ENCODE results near the gene GALNTL6. TPM values are rescaled to one million over a fixed set of nuclear protein-coding genes. Genes with fewer than 3 reads are reported as not detected.

Gene GALNTL6
- total RNA-seq, 1 donor: under 0.01 TPM

DNA sequence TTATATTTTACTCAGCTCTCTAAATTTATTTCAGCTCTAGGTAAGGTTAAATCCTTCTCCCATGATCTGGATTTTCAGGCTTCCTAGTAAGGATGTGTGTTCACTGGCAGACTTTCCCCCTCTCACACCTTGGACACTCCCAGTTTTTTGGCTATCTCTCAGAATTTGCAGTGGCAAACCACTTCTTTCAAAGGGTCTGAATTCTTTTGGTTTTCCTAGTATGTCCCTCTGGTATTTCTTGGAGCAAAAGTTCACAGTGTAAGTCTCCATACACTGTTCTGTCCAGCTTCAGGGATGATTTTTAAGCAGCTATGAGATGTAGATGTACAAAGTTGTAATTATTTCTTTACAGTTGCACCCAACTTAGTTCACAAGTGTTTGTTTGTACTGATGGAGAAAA lies 701.6 kb downstream of the GALNTL6 start:
- Histone ChIP-seq H2AFZ (ENCODE audit: low read length) (no peak overlapping the region), H3K9me3 (ENCODE audit: low read depth, low read length) (no peaks in the 10 kb centered on the region), H3K4me2 (ENCODE audit: insufficient read depth, low read length) (no peak overlapping the region), H4K20me1 (ENCODE audit: insufficient read depth, low read length) (no peaks in the 10 kb centered on the region), H3K4me3 (ENCODE audit: insufficient read depth, low read length) (no peak overlapping the region), H3K79me2 (ENCODE audit: insufficient read depth, low read length) (no peaks in the 10 kb centered on the region), H3K27ac (ENCODE audit: low read depth, low read length) (no peak overlapping the region), H3K27me3 (ENCODE audit: insufficient read depth, low read length) (no peaks in the 10 kb centered on the region), H3K4me1 (ENCODE audit: insufficient read depth, low read length) (no peaks in the 10 kb centered on the region), H3K36me3 (ENCODE audit: insufficient read depth, low read length) (no peaks in the 10 kb centered on the region)
- DNase-seq (ENCODE audit: insufficient read length, low spot score, missing footprints): no peak
- no peak for TF ChIP-seq CTCF (IDR thresholded peaks at IDR 0.05; ENCODE audit: extremely low read depth, low read depth, low read length)

DNA sequence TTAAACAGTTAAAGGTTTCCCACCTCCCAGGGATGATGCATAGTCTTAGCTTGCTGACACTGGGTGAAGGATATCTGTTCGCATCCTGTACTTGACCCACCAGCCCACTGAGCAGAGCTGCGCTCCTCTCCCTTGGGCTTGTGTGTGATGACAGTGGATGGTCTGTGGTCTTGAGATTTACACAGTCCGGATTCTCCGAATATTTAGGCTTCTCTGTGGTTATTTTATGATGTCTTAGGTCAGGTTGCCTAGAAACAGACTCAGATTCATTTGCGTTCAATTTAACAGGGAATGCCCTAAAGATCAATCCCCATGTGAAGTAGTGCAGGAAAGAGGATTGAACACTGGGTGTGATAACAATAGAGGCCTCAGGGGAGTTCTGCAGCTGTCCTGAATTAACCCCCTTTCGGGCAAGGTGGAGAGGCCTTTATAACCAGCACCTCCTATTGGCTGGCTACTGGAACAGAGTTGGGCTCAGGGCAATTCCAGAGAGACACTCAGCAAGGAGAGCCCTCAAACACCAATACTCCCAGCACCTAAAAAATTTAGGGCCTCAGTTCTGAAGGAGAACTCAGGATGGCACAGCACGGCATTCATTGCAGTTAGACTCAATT lies 702.2 kb downstream of the GALNTL6 start:
- Histone ChIP-seq H3K4me1 (ENCODE audit: insufficient read depth, low read length) (no peaks in the 10 kb centered on the region), H3K9me3 (ENCODE audit: low read depth, low read length) (no peaks in the 10 kb centered on the region), H3K27ac (ENCODE audit: low read depth, low read length) (no peak overlapping the region), H3K4me3 (ENCODE audit: insufficient read depth, low read length) (no peak overlapping the region), H3K27me3 (ENCODE audit: insufficient read depth, low read length) (no peaks in the 10 kb centered on the region), H3K4me2 (ENCODE audit: insufficient read depth, low read length) (no peak overlapping the region), H3K36me3 (ENCODE audit: insufficient read depth, low read length) (no peaks in the 10 kb centered on the region), H3K79me2 (ENCODE audit: insufficient read depth, low read length) (no peaks in the 10 kb centered on the region), H4K20me1 (ENCODE audit: insufficient read depth, low read length) (no peaks in the 10 kb centered on the region), H2AFZ (ENCODE audit: low read length) (no peak overlapping the region)
- no peak for TF ChIP-seq CTCF (IDR thresholded peaks at IDR 0.05; ENCODE audit: extremely low read depth, low read depth, low read length)
- no peak for DNase-seq (ENCODE audit: insufficient read length, low spot score, missing footprints)

GRCh38 chr4:172517391-172517790 lies 704.2 kb downstream of the GALNTL6 start:
- H2AFZ ChIP-seq (ENCODE audit: low read length): no peak overlapping the region
- H3K9me3 ChIP-seq (ENCODE audit: low read depth, low read length): no peaks in the 10 kb centered on the region
- H3K4me3 ChIP-seq (ENCODE audit: insufficient read depth, low read length): no peak overlapping the region
- H3K36me3 ChIP-seq (ENCODE audit: insufficient read depth, low read length): no peaks in the 10 kb centered on the region
- no peaks in the 10 kb centered on the region for H3K27me3 ChIP-seq (ENCODE audit: insufficient read depth, low read length)
- TF ChIP-seq CTCF (IDR thresholded peaks at IDR 0.05; ENCODE audit: extremely low read depth, low read depth, low read length): no peak
- H4K20me1 ChIP-seq (ENCODE audit: insufficient read depth, low read length): no peaks in the 10 kb centered on the region
- H3K27ac ChIP-seq (ENCODE audit: low read depth, low read length): no peak overlapping the region
- no peaks in the 10 kb centered on the region for H3K4me1 ChIP-seq (ENCODE audit: insufficient read depth, low read length)
- no peak overlapping the region for H3K4me2 ChIP-seq (ENCODE audit: insufficient read depth, low read length)
- H3K79me2 ChIP-seq (ENCODE audit: insufficient read depth, low read length): no peaks in the 10 kb centered on the region
- DNase-seq (ENCODE audit: insufficient read length, low spot score, missing footprints): no peak

- Histone ChIP-seq H4K20me1 (ENCODE audit: insufficient read depth, low read length) (no peaks in the 10 kb centered on the region), H3K27ac (ENCODE audit: low read depth, low read length) (no peak overlapping the region), H3K4me1 (ENCODE audit: insufficient read depth, low read length) (no peaks in the 10 kb centered on the region), H2AFZ (ENCODE audit: low read length) (no peak overlapping the region), H3K4me2 (ENCODE audit: insufficient read depth, low read length) (no peak overlapping the region), H3K36me3 (ENCODE audit: insufficient read depth, low read length) (no peaks in the 10 kb centered on the region), H3K79me2 (ENCODE audit: insufficient read depth, low read length) (no peaks in the 10 kb centered on the region), H3K27me3 (ENCODE audit: insufficient read depth, low read length) (no peaks in the 10 kb centered on the region), H3K4me3 (ENCODE audit: insufficient read depth, low read length) (no peak overlapping the region), H3K9me3 (ENCODE audit: low read depth, low read length) (no peaks in the 10 kb centered on the region)
- no peak for TF ChIP-seq CTCF (IDR thresholded peaks at IDR 0.05; ENCODE audit: extremely low read depth, low read depth, low read length)
- DNase-seq (ENCODE audit: insufficient read length, low spot score, missing footprints): no peak
These were observed 708.0 kb downstream of the GALNTL6 start for GRCh38 chr4:172521248-172521647.

Data from osteoblast (primary cell).